ACHN (cell line): ENCODE measurements around the gene CP.

Experiments
- DNase-seq: peaks from one replicate; pipeline ENCODE4 v3.0.0-alpha.2; 2015
- in situ Hi-C: cut with HindIII; loops from 2 replicates; pipeline ENCODE4 v1.10.0; 2017; ENCODE audit warnings: low sequenced_read_pairs, low pct_ligation_motif_present, low pct_unique_long_range_greater_than_20kb

The CP gene

DNA sequence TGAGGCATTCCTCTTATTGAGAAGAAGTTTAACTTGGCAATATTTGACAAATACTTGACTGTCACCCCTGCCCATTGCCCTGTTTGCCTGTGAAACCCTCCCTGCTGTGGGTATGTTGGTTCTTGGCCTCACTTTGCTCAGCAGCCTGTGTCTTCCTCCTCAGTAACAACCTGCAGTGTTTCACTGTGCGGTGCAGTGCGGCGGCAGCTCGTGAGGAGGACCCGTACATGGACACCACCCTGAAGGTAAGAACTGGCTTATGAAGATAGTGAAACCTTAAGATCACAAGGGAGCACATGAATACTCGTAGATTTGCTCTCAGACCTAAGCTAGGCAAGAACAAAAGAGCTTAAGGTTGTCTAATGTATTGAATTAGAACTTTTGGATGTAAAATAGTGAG, 71.2 kb downstream of the CP start:
- in situ Hi-C loops, result no loop called here
- DNase-seq, result no peak

DNA sequence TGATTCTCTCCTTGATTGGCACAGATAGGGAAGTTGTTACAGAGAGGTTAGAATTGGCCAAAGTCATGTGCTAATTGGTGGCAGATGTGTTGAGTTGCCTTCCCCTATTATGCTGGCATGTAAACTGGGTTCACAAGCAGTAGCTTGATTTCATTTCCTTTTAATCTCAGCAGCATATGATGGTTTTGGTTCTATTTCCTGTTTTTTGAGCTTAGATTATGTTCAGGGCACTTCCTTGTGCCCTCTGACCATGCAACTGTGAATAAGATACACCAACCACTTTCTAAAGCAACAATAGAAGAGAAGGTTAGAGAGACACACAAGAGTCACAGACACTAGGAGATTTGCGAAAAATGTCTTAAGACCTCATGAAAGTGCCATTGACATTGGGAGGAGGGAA, 75.7 kb downstream of the CP start:
- in situ Hi-C loops, result no loop called here
- no peak for DNase-seq

DNA sequence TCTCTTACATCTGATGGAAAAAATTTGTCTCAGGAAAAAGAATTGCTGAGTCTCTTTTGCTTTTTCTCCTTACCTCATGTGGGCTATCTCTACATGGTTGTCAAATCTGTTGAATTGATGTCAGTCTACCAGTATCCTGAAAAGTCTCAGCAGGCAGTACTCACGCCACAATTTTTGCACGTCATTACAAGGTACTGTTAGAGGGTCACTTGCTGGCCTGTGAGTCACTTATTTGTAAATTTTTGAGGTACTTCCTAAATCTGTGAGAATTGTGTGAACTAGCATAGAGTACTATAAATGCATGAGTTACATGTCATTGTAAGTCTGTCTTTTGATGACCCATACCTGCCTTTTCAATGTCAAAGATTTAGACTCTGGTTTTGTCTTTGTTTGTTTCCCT, 76.3 kb downstream of the CP start:
- no peak for DNase-seq
- in situ Hi-C loops, result no loop called here

DNA sequence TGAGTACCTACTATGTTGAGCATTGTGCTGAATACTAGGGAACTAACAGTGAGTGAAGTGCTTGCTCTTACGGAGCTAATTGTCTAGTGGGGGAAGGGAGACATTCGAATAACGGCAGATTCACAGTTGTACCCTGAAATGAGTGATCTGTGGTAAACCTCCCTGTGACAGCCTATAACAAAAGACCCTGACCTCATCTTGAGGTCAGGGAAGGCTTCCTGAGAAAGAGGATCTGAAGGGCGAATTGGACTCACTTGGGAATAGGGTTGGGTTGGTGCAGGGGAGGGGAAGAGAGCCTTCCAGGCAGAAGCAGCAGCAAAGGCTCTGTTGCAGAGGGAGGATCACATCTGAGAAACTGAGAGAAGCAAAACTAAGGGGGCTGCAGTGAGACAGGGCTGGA, 78.9 kb downstream of the CP start:
- DNase-seq, result no peak
- in situ Hi-C loops, result no loop called here

DNA sequence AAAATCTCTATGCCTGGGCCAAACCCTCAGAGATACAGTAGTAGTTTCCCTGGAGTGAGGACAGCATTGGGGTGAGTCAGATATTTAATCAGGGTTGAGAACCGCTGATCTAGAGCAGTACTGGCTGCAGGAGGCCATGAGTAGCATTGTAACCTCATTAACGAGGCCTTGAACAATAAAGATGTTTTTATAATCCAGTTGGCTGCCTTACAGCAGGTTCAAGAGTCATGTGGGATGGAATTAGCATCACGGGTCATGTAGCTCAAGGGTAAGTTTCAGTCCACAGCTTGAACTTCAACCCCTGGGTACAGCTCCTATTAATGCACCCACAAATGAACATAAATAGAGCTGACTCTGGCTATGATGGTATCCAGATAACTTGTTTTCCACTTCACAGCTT, 87.1 kb downstream of the CP start:
- DNase-seq, result no peak
- in situ Hi-C loops, result no loop called here

DNA sequence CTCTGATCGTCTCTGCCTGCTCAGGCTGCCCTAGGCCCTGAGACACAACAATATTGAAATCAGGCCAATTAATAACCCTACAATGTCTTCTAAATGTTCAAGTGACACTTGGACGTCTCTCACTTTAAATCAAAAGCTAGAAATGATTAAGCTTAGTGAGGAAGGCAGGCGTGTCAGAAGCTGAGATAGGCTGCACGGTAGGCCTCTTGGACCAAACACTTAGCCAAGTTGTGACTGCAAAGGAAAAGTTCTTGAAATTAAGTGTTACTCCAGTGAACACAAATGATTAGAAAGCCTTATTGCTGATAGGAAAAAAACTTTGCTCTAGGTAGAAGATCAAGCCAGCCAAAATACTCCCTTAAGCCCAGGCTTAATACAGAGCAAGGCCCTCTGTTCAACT, 90.0 kb downstream of the CP start:
- no peak for DNase-seq
- in situ Hi-C loops, result no loop called here

DNA sequence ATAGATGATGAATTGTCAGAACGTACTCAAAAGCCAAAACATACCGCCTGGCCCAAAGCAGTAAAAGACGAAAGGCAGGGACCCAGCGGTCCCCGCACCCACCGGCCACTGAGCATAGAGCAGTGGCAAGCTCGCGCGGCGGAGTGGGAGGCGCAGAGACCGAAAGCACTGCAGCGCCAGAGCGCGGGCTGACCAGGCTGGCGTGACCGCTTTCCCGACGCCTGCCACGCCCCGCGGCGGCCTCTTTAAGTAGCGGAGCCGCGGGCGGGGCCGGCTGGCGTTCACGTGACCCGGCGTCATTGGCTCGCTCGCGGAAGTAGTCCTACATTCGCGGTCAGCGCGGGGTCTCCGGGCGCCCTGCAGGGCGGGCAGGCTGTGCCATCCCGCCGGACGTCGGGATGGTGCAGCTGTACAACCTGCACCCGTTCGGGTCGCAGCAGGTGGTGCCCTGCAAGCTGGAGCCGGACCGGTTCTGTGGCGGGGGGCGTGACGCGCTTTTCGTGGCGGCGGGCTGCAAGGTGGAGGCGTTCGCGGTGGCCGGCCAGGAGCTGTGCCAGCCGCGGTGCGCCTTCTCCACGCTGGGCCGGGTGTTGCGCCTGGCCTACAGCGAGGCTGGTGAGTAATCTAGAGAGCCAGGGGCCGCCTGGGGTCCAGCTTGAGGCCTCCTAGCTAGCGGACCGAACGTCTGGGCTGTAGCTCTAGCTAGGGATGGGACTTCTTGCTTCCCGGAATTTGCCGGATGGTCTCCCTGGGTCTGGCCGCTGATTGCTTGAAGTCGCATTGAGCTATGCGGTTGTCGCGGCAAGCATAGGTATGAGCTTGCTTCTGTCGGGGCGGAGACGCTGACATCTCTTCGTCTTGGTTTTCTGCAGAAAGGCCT, 92.1 kb downstream of the CP start, which contains the start of gene HPS3:
HPS3 (plus strand) TSS at position 313 of the 880 bp plus-strand sequence; CDS start at position 399, 86 bp downstream.
- DNase-seq, result peak; percentile 90
- in situ Hi-C loops, result no loop called here

DNA sequence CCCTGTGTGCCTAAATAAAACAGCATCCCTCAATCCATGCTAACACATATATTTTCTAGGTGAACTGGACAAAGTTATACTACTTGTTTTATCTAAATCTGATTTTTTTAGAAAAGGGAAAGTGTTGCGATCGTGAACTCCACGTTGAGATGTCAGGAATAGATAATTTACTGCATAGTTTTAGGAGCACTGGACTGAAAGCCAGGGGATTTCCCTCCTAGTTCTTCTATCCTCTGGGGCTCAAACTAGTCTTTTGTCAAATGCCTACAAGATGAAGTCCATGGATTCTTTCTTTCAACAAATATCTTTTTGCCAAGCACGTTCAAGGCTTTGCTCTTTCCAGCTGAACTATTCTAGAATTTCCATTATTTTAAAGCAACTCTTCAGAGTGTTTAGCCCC, 92.8 kb downstream of the CP start:
- peak; percentile 12 for DNase-seq
- in situ Hi-C loops, result no loop called here

DNA sequence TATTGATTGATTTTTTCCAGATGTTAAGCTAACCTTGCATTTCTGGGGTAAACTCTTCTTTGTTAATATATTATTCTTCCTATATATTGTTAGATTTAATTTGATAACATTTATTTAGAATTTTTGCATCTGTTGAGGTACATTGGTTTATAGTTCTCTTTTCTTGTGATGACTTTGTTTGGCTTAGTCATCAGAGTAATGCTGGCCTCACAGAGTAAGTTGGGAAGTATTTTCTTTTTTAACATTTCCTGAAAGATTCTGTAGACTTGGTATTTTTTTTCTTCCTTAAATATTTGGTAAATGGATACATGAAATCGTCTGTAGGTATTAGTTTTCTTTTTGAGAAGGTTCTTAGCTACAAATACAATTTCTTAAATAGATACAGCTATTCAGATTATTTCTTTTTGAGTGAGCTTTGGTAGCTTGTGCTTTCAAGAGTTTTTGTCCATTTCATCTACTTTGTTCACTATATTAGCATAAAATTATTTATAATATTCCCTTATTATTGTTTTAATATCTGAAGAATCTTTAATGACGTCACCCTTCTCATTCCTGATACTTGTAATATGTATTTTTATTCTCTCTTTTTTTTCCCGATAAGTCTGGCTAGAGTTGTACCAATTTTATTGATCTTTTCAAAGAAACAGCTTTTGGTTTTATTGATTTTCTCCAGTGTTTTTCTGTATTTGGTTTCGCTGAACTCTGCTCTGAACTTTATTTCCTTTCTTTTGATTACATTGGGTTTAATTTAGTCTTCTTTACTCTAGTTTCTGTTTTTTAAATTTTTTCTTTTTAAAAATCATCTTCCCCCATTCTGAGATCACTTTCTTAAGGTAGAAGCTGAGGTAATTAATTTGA, 98.7 kb downstream of the CP start:
- DNase-seq, result no peak
- in situ Hi-C loops, result no loop called here
